H1 (cell line): ENCODE measurements around the gene NSDHL. TPM values are rescaled to one million over a fixed set of nuclear protein-coding genes. Genes with fewer than 3 reads are reported as not detected.
"Not testable (repeated sequence)": the region's sequence is repeated elsewhere in the genome, so short reads cannot be mapped to it uniquely, and the experiment has no call there.

Experiments used
- CTCF ChIA-PET: fragments of 300-600 bp; sonication (Branson Sonifier 250); formaldehyde crosslinking; loops from one replicate; lab custom pipeline; 2021; ENCODE audit not compliant: partially characterized antibody; lab: Charles Lee
- POLR2A ChIA-PET: fragments of 300-600 bp; sonication (Branson Sonifier 250); formaldehyde crosslinking; loops from one replicate; lab custom pipeline; 2021; ENCODE audit warnings: inconsistent platforms; ENCODE audit not compliant: partially characterized antibody; lab: Charles Lee
- DNase-seq, 2 experiments: peaks; one replicate each; pipeline versions ENCODE4 v3.0.0 to v3.0.0-alpha.2; 2010 to 2022; ENCODE audit warnings: low spot score in 2 of 2, low read depth in 1 of 2, mixed read lengths in 1 of 2
- FAIRE-seq: peaks from 2 replicates; lab custom pipeline; 2011; peaks lifted over from hg19 to GRCh38; lab: Jason Lieb, UNC
- H2AFZ ChIP-seq: 2 replicates; pipeline ENCODE4 v1.8.1; 2012; ENCODE audit warnings: low read length, inconsistent platforms
- H2AK5ac ChIP-seq: 2 replicates; pipeline ENCODE4 v1.6.1; 2013; ENCODE audit warnings: low read depth, low read length
- H2BK120ac ChIP-seq: replicated peaks from 2 replicates; pipeline ENCODE3; 2013; ENCODE audit warnings: low read depth, low read length, inconsistent platforms
- H2BK12ac ChIP-seq: 2 replicates; pipeline ENCODE4 v1.6.1; 2013; ENCODE audit warnings: low read depth, low read length
- H2BK15ac ChIP-seq: 2 replicates; pipeline ENCODE4 v1.6.1; 2013; ENCODE audit warnings: low read length
- H2BK20ac ChIP-seq: 2 replicates; pipeline ENCODE4 v1.6.1; 2013; ENCODE audit warnings: low read length
- H2BK5ac ChIP-seq: 2 replicates; pipeline ENCODE4 v1.6.1; 2013; ENCODE audit warnings: low read depth, low read length
- H3K14ac ChIP-seq: 2 replicates; pipeline ENCODE4 v1.6.1; 2013; ENCODE audit warnings: inconsistent platforms; ENCODE audit not compliant: insufficient read length
- H3K18ac ChIP-seq: 2 replicates; pipeline ENCODE4 v1.6.1; 2013; ENCODE audit warnings: low read length; ENCODE audit errors: extremely low read depth
- H3K23ac ChIP-seq: 2 replicates; pipeline ENCODE4 v1.6.1; 2013; ENCODE audit warnings: inconsistent platforms; ENCODE audit not compliant: insufficient read length
- H3K23me2 ChIP-seq: 2 replicates; pipeline ENCODE4 v1.6.1; 2013; ENCODE audit warnings: low read depth, low read length
- H3K27ac ChIP-seq: 2 replicates; pipeline ENCODE4 v1.6.1; 2011; ENCODE audit warnings: low read depth, low read length, inconsistent platforms
- H3K27me3 ChIP-seq, 4 experiments: replicated peaks in 1 of 4; 1 replicate in 1 of 4; 2 replicates in 3 of 4; pipeline versions ENCODE4 v1.6.1 to v1.8.1; 2011 to 2013; ENCODE audit warnings: low read length in 3 of 4, mild to moderate bottlenecking in 3 of 4, inconsistent platforms in 2 of 4, mixed read lengths in 2 of 4, moderate library complexity in 1 of 4; ENCODE audit not compliant: control insufficient read depth in 3 of 4, insufficient read depth in 3 of 4; ENCODE audit errors: extremely low read depth in 1 of 4
- H3K36me3 ChIP-seq, 4 experiments: 2 replicates each; pipeline versions ENCODE4 v1.6.1 to v1.8.1; 2011 to 2013; ENCODE audit warnings: mild to moderate bottlenecking in 4 of 4, low read length in 3 of 4, moderate library complexity in 2 of 4, control low read depth in 1 of 4, inconsistent platforms in 1 of 4; ENCODE audit not compliant: insufficient read depth in 4 of 4, control insufficient read depth in 2 of 4
- H3K4ac ChIP-seq: replicated peaks from 2 replicates; pipeline ENCODE3; 2013; ENCODE audit warnings: low read length, low read depth, mixed read lengths, inconsistent platforms; ENCODE audit not compliant: insufficient read length
- H3K4me1 ChIP-seq, 4 experiments: replicated peaks in 1 of 4; 1 replicate in 1 of 4; 2 replicates in 3 of 4; pipeline versions ENCODE4 v1.6.1 to v1.8.1; 2011 to 2013; ENCODE audit warnings: low read length in 3 of 4, inconsistent platforms in 2 of 4, mixed read lengths in 1 of 4; ENCODE audit not compliant: insufficient read depth in 4 of 4, control insufficient read depth in 3 of 4
- H3K4me2 ChIP-seq, 2 experiments: 2 replicates each; pipeline versions ENCODE4 v1.6.1 to v1.8.1; 2011 to 2013; ENCODE audit warnings: low read depth in 2 of 2, low read length in 2 of 2, control low read depth in 1 of 2, inconsistent platforms in 1 of 2, mild to moderate bottlenecking in 1 of 2; ENCODE audit not compliant: insufficient read depth in 1 of 2
- H3K4me3 ChIP-seq, 4 experiments: fragments of 200-600, 300-600 bp in 1 of 4; sonication (generic), shearing (Covaris generic), sonication (Bioruptor Twin) in 1 of 4; 2 replicates each; pipeline versions ENCODE4 v1.5.1 to v1.8.1; 2011 to 2016; ENCODE audit warnings: low read length in 4 of 4, low read depth in 3 of 4, control low read depth in 2 of 4, inconsistent platforms in 2 of 4, mild to moderate bottlenecking in 2 of 4, mixed read lengths in 1 of 4, moderate library complexity in 1 of 4; ENCODE audit not compliant: insufficient read depth in 2 of 4; ENCODE audit errors: extremely low read depth in 1 of 4
- H3K56ac ChIP-seq: replicated peaks from 2 replicates; pipeline ENCODE3; 2013; ENCODE audit warnings: low read depth, mild to moderate bottlenecking, mixed read lengths, low read length, inconsistent platforms; ENCODE audit not compliant: insufficient read length
- H3K79me1 ChIP-seq: 2 replicates; pipeline ENCODE4 v1.6.1; 2013; ENCODE audit warnings: low read depth, low read length, control low read depth
- H3K79me2 ChIP-seq, 2 experiments: 2 replicates each; pipeline versions ENCODE4 v1.6.1 to v1.8.1; 2012 to 2013; ENCODE audit warnings: low read length in 2 of 2, mild to moderate bottlenecking in 2 of 2, inconsistent platforms in 1 of 2; ENCODE audit not compliant: insufficient read depth in 2 of 2, control insufficient read depth in 1 of 2
- H3K9ac ChIP-seq, 4 experiments: replicated peaks in 1 of 4; 1 replicate in 1 of 4; 2 replicates in 3 of 4; pipeline versions ENCODE4 v1.6.1 to v1.8.1; 2011 to 2013; ENCODE audit warnings: low read depth in 3 of 4, low read length in 3 of 4, control low read depth in 2 of 4, mild to moderate bottlenecking in 2 of 4, moderate library complexity in 2 of 4, inconsistent platforms in 1 of 4; ENCODE audit errors: extremely low read depth in 1 of 4
- H3K9me3 ChIP-seq, 2 experiments: 2 replicates each; pipeline versions ENCODE4 v1.6.1 to v1.8.1; 2012 to 2013; ENCODE audit warnings: mild to moderate bottlenecking in 2 of 2, moderate library complexity in 2 of 2, control low read depth in 1 of 2, inconsistent platforms in 1 of 2, low read depth in 1 of 2, low read length in 1 of 2, mixed read lengths in 1 of 2; ENCODE audit not compliant: insufficient read depth in 2 of 2
- H4K20me1 ChIP-seq, 2 experiments: replicated peaks in 1 of 2; 2 replicates each; pipeline versions ENCODE3 to v1.8.1; 2011 to 2013; ENCODE audit warnings: inconsistent platforms in 2 of 2, low read length in 2 of 2, mild to moderate bottlenecking in 1 of 2; ENCODE audit not compliant: insufficient read depth in 2 of 2, control insufficient read depth in 1 of 2
- H4K5ac ChIP-seq: 2 replicates; pipeline ENCODE4 v1.6.1; 2013; ENCODE audit warnings: low read length, low read depth, mixed read lengths, inconsistent platforms; ENCODE audit not compliant: insufficient read length
- H4K8ac ChIP-seq: 2 replicates; pipeline ENCODE4 v1.8.0; 2013; ENCODE audit warnings: mild to moderate bottlenecking, moderate library complexity, low read length, inconsistent platforms; ENCODE audit not compliant: insufficient read depth; ENCODE audit errors: extremely low read depth
- H4K91ac ChIP-seq: replicated peaks from 2 replicates; pipeline ENCODE3; 2013; ENCODE audit warnings: low read length, mixed read lengths, inconsistent platforms; ENCODE audit not compliant: insufficient read length
- WGBS, 2 experiments: shearing (Covaris generic) in 1 of 2; methylation state at CpG; one replicate each; pipeline versions ENCODE4 v1.1.6 to v1.1.7; 2013 to 2015; ENCODE audit warnings: low lambda C conversion rate in 2 of 2, mixed read lengths in 2 of 2, inconsistent platforms in 1 of 2, low coverage in 1 of 2, missing lambda C conversion rate in 1 of 2; ENCODE audit not compliant: insufficient replicate concordance in 2 of 2, insufficient coverage in 1 of 2, insufficient read length in 1 of 2; ENCODE audit errors: extremely low coverage in 1 of 2, missing lambda C conversion rate in 1 of 2; 5-methylcytosine and 5-hydroxymethylcytosine counted together
- polyA plus RNA-seq, 7 experiments: library from polyadenylated mRNA; depleted of rRNA in 3 of 7; stranded (reverse) in 5 of 7; unstranded in 2 of 7; fragments of >200 nt in 5 of 7; fragments of 200-250 nt in 2 of 7; gene quantifications; 1 replicate in 5 of 7; 2 replicates in 1 of 7; 4 replicates in 1 of 7; pipeline versions ENCODE4 v1.2.1 to v1.2.3, GENCODE V29; 2011 to 2013; ENCODE audit warnings: missing spikeins in 2 of 7, mixed read lengths in 2 of 7
- total RNA-seq: library from RNA; stranded (reverse); fragmentation: NEBNext Ultra II Directional; extraction: Animal tissue kit (Norgen Biotek cat#: 25700); gene quantifications from 2 replicates; pipeline ENCODE4 v1.2.1, GENCODE V29; 2021

Gene NSDHL
- total and polyA plus RNA-seq, 2 of the 8 experiments (the other 6 are each of a cell fraction or from before 2014, with no cell fraction given): 31.5 to 34.6 TPM

DNA sequence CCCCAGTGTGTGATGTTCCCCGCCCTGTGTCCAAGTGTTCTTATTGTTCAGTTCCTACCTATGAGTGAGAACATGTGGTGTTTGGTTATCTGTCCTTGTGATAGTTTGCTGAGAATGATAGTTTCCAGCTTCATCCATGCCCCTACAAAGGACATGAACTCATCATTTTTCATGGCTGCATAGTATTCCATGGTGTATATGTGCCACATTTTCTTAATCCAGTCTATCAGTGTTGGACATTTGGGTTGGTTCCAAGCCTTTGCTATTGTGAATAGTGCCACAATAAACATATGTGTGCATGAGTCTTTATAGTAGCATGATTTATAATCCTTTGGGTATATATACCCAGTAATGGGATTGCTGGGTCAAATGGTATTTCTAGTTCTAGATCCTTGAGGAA, 4.6 kb downstream of the NSDHL start:
- CTCF ChIA-PET, H3K9me3 ChIP-seq, DNase-seq, H2BK12ac ChIP-seq, H3K4ac ChIP-seq, H4K20me1 ChIP-seq, FAIRE-seq, H4K8ac ChIP-seq, H3K4me3 ChIP-seq, H3K23ac ChIP-seq, H2AFZ ChIP-seq, H3K23me2 ChIP-seq, H2BK120ac ChIP-seq, H3K36me3 ChIP-seq, H2BK15ac ChIP-seq, H3K27me3 ChIP-seq, H3K9ac ChIP-seq, H4K91ac ChIP-seq, H3K18ac ChIP-seq, H3K27ac ChIP-seq, H3K4me2 ChIP-seq, H3K4me1 ChIP-seq, H4K5ac ChIP-seq, H2BK5ac ChIP-seq, H2AK5ac ChIP-seq, H3K56ac ChIP-seq, H2BK20ac ChIP-seq, H3K14ac ChIP-seq, POLR2A ChIA-PET, H3K79me1 ChIP-seq: not testable (repeated sequence)
- peaks cover 4 to 31% of the 10 kb centered on the region in 2 experiments; a peak in 3 of 4 replicates for H3K79me2 ChIP-seq
- no CpG with 5 or more reads among the region's 1 CpG for WGBS, 2 experiments
